GM23248 (cell line): ENCODE results near the gene ZFYVE9. TPM values are rescaled to one million over a fixed set of nuclear protein-coding genes. Genes with fewer than 3 reads are reported as not detected.
"Not testable (repeated sequence)": the region's sequence is repeated elsewhere in the genome, so short reads cannot be mapped to it uniquely, and the experiment has no call there.

Experiments
- DNase-seq: peaks from one replicate; pipeline ENCODE4 v3.0.0-alpha.2; 2015
- H2AFZ ChIP-seq: fragments of 200-600 bp; sonication (generic); 2 replicates; pipeline ENCODE4 v1.6.1; 2016; ENCODE audit warnings: antibody characterized with exemption
- H3F3A ChIP-seq: fragments of 200-600 bp; sonication (generic); 2 replicates; pipeline ENCODE4 v1.6.1; 2016; ENCODE audit warnings: mild to moderate bottlenecking, antibody characterized with exemption, mixed run types; ENCODE audit not compliant: insufficient read depth
- H3K27ac ChIP-seq: fragments of 200-600 bp; sonication (generic); 2 replicates; pipeline ENCODE4 v1.5.1; 2016; ENCODE audit warnings: mild to moderate bottlenecking
- H3K27me3 ChIP-seq: fragments of 200-600 bp; sonication (generic); replicated peaks from 2 replicates; pipeline ENCODE4 v1.6.1; 2016; ENCODE audit warnings: mild to moderate bottlenecking; ENCODE audit not compliant: insufficient read depth
- H3K36me3 ChIP-seq: fragments of 200-600 bp; sonication (generic); 2 replicates; pipeline ENCODE4 v1.6.1; 2016; ENCODE audit warnings: low read depth, mild to moderate bottlenecking
- H3K4me1 ChIP-seq: fragments of 200-600 bp; sonication (generic); 2 replicates; pipeline ENCODE4 v1.6.1; 2016; ENCODE audit warnings: mild to moderate bottlenecking; ENCODE audit not compliant: insufficient read depth
- H3K4me2 ChIP-seq: fragments of 200-600 bp; sonication (generic); one replicate; pipeline ENCODE4 v1.6.1; 2016; ENCODE audit warnings: mild to moderate bottlenecking; ENCODE audit not compliant: unreplicated experiment
- H3K4me3 ChIP-seq: fragments of 200-600 bp; sonication (generic); 2 replicates; pipeline ENCODE4 v1.5.1; 2016; ENCODE audit warnings: mild to moderate bottlenecking
- H3K79me2 ChIP-seq: fragments of 200-600 bp; sonication (generic); 2 replicates; pipeline ENCODE4 v1.6.1; 2016; ENCODE audit warnings: mild to moderate bottlenecking; ENCODE audit not compliant: insufficient read depth
- H3K9ac ChIP-seq: fragments of 200-600 bp; sonication (generic); 2 replicates; pipeline ENCODE4 v1.6.1; 2016; ENCODE audit warnings: mild to moderate bottlenecking
- H3K9me2 ChIP-seq: fragments of 200-600 bp; sonication (generic); 2 replicates; pipeline ENCODE4 v1.6.1; 2016; ENCODE audit warnings: mixed run types, mild to moderate bottlenecking, moderate library complexity; ENCODE audit not compliant: insufficient read depth
- H3K9me3 ChIP-seq: fragments of 200-600 bp; sonication (generic); one replicate; pipeline ENCODE4 v1.6.1; 2017; ENCODE audit warnings: low read depth
- H4K20me1 ChIP-seq: fragments of 200-600 bp; sonication (generic); 2 replicates; pipeline ENCODE4 v1.6.0; 2016; ENCODE audit not compliant: insufficient read depth
- EZH2 ChIP-seq: fragments of 200-600 bp; sonication (generic); IDR thresholded peaks from 2 replicates; pipeline ENCODE4 v1.6.1; 2018; ENCODE audit warnings: antibody characterized with exemption, mild to moderate bottlenecking; ENCODE audit not compliant: insufficient read depth, poor library complexity, severe bottlenecking
- EZH2phosphoT487 ChIP-seq: fragments of 200-600 bp; sonication (generic); IDR thresholded peaks from 2 replicates; pipeline ENCODE4 v1.6.1; 2018; ENCODE audit warnings: antibody characterized with exemption, moderate library complexity, mild to moderate bottlenecking, low read depth; ENCODE audit not compliant: insufficient read depth
- WGBS, 2 experiments: methylation state at CpG; one replicate each; pipeline ENCODE4 v1.1.6; 2015 to 2017; ENCODE audit warnings: low lambda C conversion rate in 2 of 2, low coverage in 1 of 2; ENCODE audit errors: missing lambda C conversion rate in 2 of 2; 5-methylcytosine and 5-hydroxymethylcytosine counted together
- in situ Hi-C: fragments of 300-500 bp; cut with MboI; formaldehyde crosslinking; loops from 2 replicates; pipeline ENCODE4 v1.15.0; 2020
- polyA plus RNA-seq: library from polyadenylated mRNA; unstranded; fragments of >200 nt; fragmentation: Nextera tagmentation; extraction: Ambion mirVana; gene quantifications from 2 replicates; pipeline ENCODE4 v1.2.1, GENCODE V29; 2016
- total RNA-seq: library from RNA; depleted of rRNA; stranded (reverse); fragments of >200 nt; shearing (Covaris generic); gene quantifications from 2 replicates; pipeline ENCODE4 v1.2.3, GENCODE V29; 2014

The ZFYVE9 gene
- total and polyA plus RNA-seq, 2 experiments from 2014 or later: 6.4 to 28.1 TPM

DNA sequence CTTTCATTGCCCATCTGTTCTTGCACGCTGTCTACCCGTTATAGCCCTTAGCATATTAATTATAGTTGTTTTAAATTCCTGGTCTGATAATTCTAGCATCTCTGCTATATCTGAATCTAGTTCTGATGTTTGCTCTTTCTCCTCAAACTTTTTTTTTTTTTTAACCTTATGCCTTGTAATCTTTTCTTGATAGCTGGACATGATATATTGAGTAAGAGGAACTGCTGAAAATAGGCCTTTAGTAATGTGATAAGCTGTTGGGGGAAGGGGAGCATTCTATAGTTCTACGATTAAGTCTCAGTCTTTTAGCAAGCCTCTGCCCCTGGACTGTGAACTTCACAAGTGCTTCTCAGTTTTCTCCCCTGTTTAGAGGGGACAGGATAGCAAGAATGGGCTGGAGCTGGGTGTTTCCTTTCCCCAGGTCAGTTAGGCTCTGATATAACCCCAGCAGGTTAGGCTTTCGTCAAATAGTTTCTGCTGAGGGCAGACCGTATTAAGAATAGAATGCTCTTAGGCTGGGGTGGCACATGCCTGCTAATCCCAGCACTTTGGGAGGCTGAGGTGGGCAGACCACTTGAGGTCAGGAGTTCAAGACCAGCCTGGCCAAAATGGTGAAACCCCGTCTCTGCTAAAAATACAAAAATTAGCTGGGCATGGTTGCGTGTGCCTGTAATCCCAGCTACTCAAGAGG lies 62.2 kb downstream of the ZFYVE9 start:
- 98% methylated on average over 7 of the region's 7 CpGs for WGBS, 2 experiments

DNA sequence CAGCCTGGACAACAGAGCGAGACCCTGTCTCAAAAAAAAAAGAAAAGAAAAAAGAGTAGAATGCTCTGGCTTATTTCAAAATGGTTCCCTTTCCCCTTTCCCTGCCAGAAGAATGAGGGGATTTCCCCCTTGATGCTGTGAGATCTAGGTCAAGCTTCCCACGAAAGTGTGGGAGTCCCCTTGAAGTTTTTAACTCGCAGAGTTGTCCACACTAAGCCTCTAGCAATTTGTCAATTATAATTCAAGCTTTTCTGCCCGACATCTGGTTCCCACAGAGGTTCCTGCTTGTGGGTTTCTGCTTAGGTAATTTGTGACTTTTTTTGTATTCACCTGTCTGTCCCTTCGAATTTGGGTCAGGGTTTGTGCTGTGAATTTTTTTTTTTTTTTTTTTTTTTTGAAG lies 62.8 kb downstream of the ZFYVE9 start:
- no peak overlapping the region for H3K27ac ChIP-seq
- peaks cover 50% of the 10 kb centered on the region for H3K79me2 ChIP-seq
- no peak for DNase-seq
- no peaks in the 10 kb centered on the region for H3K36me3 ChIP-seq
- H2AFZ ChIP-seq: no peak overlapping the region
- no peaks in the 10 kb centered on the region for H3K9me3 ChIP-seq
- H3K9ac ChIP-seq: no peak overlapping the region
- H3K4me2 ChIP-seq: no peak overlapping the region
- H3K4me3 ChIP-seq: no peak overlapping the region
- H3K9me2 ChIP-seq: no peaks in the 10 kb centered on the region
- TF ChIP-seq EZH2: no peak
- TF ChIP-seq EZH2phosphoT487: no peak
- H3K4me1 ChIP-seq: no peaks in the 10 kb centered on the region
- H4K20me1 ChIP-seq: no peaks in the 10 kb centered on the region
- WGBS, 2 experiments: 81 to 84% methylated on average over 5 of the region's 5 CpGs
- no peaks in the 10 kb centered on the region for H3F3A ChIP-seq
- in situ Hi-C loops: no loop called here
- H3K27me3 ChIP-seq: no peaks in the 10 kb centered on the region

More for the DNA sequence above, 62.2 kb downstream of the ZFYVE9 start:
- H3K27ac ChIP-seq: no peak overlapping the region
- H2AFZ ChIP-seq: no peak overlapping the region
- no peak overlapping the region for H3K4me3 ChIP-seq
- in situ Hi-C loops: no loop called here
- no peaks in the 10 kb centered on the region for H3K36me3 ChIP-seq
- no peaks in the 10 kb centered on the region for H3K4me1 ChIP-seq
- H3F3A ChIP-seq: no peaks in the 10 kb centered on the region
- peaks cover 50% of the 10 kb centered on the region for H3K79me2 ChIP-seq
- no peaks in the 10 kb centered on the region for H4K20me1 ChIP-seq
- no peaks in the 10 kb centered on the region for H3K9me2 ChIP-seq
- no peaks in the 10 kb centered on the region for H3K9me3 ChIP-seq
- no peak for DNase-seq
- no peak for TF ChIP-seq EZH2phosphoT487
- TF ChIP-seq EZH2: no peak
- no peaks in the 10 kb centered on the region for H3K27me3 ChIP-seq
- no peak overlapping the region for H3K9ac ChIP-seq
- H3K4me2 ChIP-seq: no peak overlapping the region

DNA sequence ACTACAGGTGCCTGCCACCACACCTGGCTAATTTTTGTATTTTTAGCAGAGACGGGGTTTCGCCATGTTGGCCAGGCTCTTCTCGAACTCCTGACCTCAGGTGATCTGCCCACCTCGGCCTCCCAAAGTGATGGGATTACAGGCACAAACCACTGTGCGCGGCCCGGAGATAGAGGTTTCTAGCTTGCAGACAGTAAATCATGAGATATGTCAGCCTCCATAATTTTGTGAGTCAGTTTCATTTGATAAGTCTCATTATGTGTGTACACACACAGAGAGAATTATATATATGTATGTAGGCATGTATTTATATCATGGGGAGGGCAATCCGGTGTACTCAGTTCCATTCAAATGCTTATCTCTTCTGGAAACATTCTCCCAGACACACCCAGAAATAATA lies 64.8 kb downstream of the ZFYVE9 start:
- in situ Hi-C loops, H3K4me3 ChIP-seq, H3F3A ChIP-seq, H2AFZ ChIP-seq, H3K9me3 ChIP-seq, H4K20me1 ChIP-seq, H3K9me2 ChIP-seq, H3K36me3 ChIP-seq, H3K27ac ChIP-seq, H3K9ac ChIP-seq, DNase-seq, H3K27me3 ChIP-seq, H3K4me1 ChIP-seq, H3K4me2 ChIP-seq: not testable (repeated sequence)
- H3K79me2 ChIP-seq: peaks cover 45% of the 10 kb centered on the region
- WGBS, 2 experiments: 94 to 98% methylated on average over 8 of the region's 8 CpGs

DNA sequence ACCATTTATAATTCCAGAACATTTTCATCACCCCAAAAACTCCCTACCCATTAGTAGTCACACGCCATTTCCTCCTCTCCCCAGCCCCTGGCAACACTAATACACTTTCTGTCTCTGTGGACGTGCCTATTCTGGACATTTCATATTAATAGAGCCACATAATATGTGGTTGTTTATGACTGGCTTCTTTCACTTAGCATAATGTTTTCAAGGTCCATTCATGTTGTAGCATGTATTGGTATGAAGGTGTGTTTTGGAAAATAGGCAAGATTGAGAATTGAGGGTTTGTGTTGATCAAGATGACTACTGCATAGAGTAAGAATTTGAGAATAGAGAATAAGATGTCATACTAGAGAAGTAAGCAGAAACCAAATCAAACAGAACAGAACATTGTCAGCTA lies 67.5 kb downstream of the ZFYVE9 start:
- H3K4me2 ChIP-seq: no peak overlapping the region
- no peaks in the 10 kb centered on the region for H3K27me3 ChIP-seq
- no peak overlapping the region for H3K9ac ChIP-seq
- H3K79me2 ChIP-seq: peaks cover 56% of the 10 kb centered on the region
- no peaks in the 10 kb centered on the region for H3K9me2 ChIP-seq
- H4K20me1 ChIP-seq: no peaks in the 10 kb centered on the region
- no peaks in the 10 kb centered on the region for H3K4me1 ChIP-seq
- TF ChIP-seq EZH2 (no peak), EZH2phosphoT487 (no peak)
- H3K9me3 ChIP-seq: no peaks in the 10 kb centered on the region
- H3F3A ChIP-seq: no peaks in the 10 kb centered on the region
- no peak overlapping the region for H2AFZ ChIP-seq
- in situ Hi-C loops: no loop called here
- WGBS, 2 experiments: 92 to 98% methylated on average over 2 of the region's 2 CpGs
- no peak for DNase-seq
- H3K27ac ChIP-seq: no peak overlapping the region
- no peak overlapping the region for H3K4me3 ChIP-seq
- no peaks in the 10 kb centered on the region for H3K36me3 ChIP-seq

DNA sequence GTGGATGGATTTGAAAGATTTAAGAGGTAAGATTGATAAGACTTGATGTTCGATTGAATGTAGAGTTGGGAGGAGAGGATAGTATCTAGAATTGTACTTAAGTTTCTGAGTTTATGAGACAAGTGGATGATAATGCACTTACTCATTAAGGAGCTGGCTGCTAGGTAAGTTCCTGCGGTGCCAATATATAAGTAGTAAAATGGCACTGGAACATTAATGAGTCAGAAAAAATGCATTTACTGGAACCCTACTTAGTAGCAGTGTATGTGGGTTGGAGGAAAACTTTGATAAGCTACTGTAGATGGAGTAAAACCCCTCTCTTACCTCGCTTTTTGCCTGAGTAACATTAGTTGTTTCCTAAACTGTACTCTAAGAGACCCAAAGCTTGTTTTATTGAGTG lies 68.2 kb downstream of the ZFYVE9 start:
- Histone ChIP-seq H3K4me1 (no peaks in the 10 kb centered on the region), H3K27me3 (no peaks in the 10 kb centered on the region), H4K20me1 (no peaks in the 10 kb centered on the region), H2AFZ (no peak overlapping the region), H3F3A (no peaks in the 10 kb centered on the region), H3K4me2 (no peak overlapping the region), H3K79me2 (peaks cover 60% of the 10 kb centered on the region), H3K9ac (no peak overlapping the region), H3K36me3 (no peaks in the 10 kb centered on the region), H3K9me2 (no peaks in the 10 kb centered on the region), H3K9me3 (no peaks in the 10 kb centered on the region), H3K4me3 (no peak overlapping the region), H3K27ac (no peak overlapping the region)
- no peak for TF ChIP-seq EZH2
- no peak for TF ChIP-seq EZH2phosphoT487
- in situ Hi-C loops: no loop called here
- DNase-seq: no peak
- 94 to 96% methylated on average over 3 of the region's 3 CpGs for WGBS, 2 experiments
